BLaER1 (cell line): ENCODE measurements around the gene MT1M.

ENCODE experiments used
- H3K27ac ChIP-seq: shearing (Covaris generic); formaldehyde crosslinking; 2 replicates; pipeline ENCODE4 v1.8.1; 2022
- H3K27me3 ChIP-seq: shearing (Covaris generic); formaldehyde crosslinking; 2 replicates; pipeline ENCODE4 v1.8.1; 2022
- H3K36me3 ChIP-seq: shearing (Covaris generic); formaldehyde crosslinking; 2 replicates; pipeline ENCODE4 v1.8.1; 2022
- H3K4me1 ChIP-seq: shearing (Covaris generic); formaldehyde crosslinking; 2 replicates; pipeline ENCODE4 v1.8.1; 2022
- H3K4me2 ChIP-seq: shearing (Covaris generic); formaldehyde crosslinking; 2 replicates; pipeline ENCODE4 v1.8.1; 2022
- H3K4me3 ChIP-seq: shearing (Covaris generic); formaldehyde crosslinking; 2 replicates; pipeline ENCODE4 v1.8.1; 2022
- H3K9ac ChIP-seq: shearing (Covaris generic); formaldehyde crosslinking; 2 replicates; pipeline ENCODE4 v1.8.1; 2022
- H3K9me3 ChIP-seq: shearing (Covaris generic); formaldehyde crosslinking; 2 replicates; pipeline ENCODE4 v1.8.1; 2022
- H4K20me1 ChIP-seq: shearing (Covaris generic); formaldehyde crosslinking; 2 replicates; pipeline ENCODE4 v1.8.1; 2022
- Cebpa-rat ChIP-seq: shearing (Covaris generic); IDR thresholded peaks from 2 replicates; pipeline ENCODE4 v1.8.1; 2022

The MT1M gene

DNA sequence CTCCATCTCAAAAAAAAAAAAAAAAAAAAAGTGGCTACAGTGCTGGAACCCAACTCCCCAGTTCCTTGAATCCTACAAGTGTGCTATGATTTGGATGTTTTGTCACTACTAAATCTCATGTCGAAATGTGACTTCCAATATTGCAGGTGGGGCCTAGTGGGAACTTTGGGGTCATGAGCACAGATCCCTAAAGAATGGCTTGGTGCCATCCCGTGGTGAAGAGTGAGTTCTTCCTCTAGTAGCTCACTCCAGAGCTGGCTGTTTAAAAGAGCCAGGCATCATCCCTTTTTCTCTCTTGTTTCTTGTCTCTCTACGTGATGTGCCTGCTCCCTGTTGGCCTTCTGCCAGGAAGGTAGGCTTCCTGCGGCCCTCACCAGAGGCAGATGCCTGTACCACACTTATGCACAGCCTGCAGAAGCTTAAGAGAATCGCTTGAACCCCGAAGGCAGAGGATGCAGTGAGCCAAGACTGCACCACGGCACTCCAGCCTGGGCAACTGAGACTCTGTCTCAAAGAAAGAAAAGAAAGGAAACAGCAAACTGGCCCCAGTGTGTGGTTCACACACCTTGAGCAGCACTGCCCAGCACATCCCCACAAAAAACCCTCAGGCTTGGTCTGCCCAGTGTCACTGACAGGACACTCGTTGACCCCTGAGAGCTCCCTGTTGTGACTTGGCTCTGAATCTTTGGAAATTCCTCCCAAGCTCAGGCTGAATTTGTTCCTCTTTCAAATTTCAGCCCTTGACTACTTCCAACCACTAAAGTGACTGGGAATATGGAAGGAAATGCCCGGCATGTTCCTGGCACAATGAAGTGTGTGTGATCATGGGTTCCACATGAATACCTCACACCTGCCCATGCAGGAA, 3.7 kb upstream of the MT1M start:
- H3K4me2 ChIP-seq: no peak overlapping the region
- no peak for TF ChIP-seq Cebpa-rat

GRCh38 chr16:56629531-56629930, 2.9 kb upstream of the MT1M start:
- Histone ChIP-seq H3K9ac (no peak overlapping the region), H4K20me1 (peaks cover 57% of the 10 kb centered on the region), H3K9me3 (peaks cover under 1% of the 10 kb centered on the region; the same call in 1 of the 2 replicates), H3K36me3 (no peaks in the 10 kb centered on the region), H3K4me1 (peaks cover 11% of the 10 kb centered on the region), H3K27ac (no peak overlapping the region), H3K4me2 (no peak overlapping the region), H3K27me3 (peaks cover 100% of the 10 kb centered on the region), H3K4me3 (no peak overlapping the region)
- no peak for TF ChIP-seq Cebpa-rat

More for the DNA sequence above, 3.7 kb upstream of the MT1M start:
- H3K4me3 ChIP-seq: no peak overlapping the region
- H3K36me3 ChIP-seq: no peaks in the 10 kb centered on the region
- H3K9ac ChIP-seq: no peak overlapping the region
- H3K4me1 ChIP-seq: peaks cover 11% of the 10 kb centered on the region
- peaks cover 98% of the 10 kb centered on the region for H3K27me3 ChIP-seq
- peaks cover 53% of the 10 kb centered on the region for H4K20me1 ChIP-seq
- no peaks in the 10 kb centered on the region for H3K9me3 ChIP-seq
- no peak overlapping the region for H3K27ac ChIP-seq

DNA sequence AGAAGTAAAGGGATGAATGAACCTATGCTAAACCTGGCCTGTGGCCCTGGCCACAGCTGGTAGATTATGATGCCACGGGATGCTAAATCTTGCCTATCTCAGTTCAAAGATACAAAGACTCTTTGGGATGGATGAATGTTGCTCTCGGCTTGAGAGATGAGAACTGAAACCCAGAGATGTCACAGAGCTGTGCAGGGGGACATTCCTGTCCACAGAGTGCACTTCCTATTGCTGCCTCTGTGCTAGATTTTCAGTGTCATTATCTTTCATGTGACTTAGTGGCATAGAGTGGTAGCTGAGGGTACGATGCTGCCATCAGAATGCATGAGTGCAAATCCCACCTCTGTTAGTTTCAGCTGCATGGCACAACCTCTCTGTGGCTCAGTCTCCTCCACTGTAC, 2.3 kb upstream of the MT1M start:
- H3K9me3 ChIP-seq: peaks cover 7% of the 10 kb centered on the region

DNA sequence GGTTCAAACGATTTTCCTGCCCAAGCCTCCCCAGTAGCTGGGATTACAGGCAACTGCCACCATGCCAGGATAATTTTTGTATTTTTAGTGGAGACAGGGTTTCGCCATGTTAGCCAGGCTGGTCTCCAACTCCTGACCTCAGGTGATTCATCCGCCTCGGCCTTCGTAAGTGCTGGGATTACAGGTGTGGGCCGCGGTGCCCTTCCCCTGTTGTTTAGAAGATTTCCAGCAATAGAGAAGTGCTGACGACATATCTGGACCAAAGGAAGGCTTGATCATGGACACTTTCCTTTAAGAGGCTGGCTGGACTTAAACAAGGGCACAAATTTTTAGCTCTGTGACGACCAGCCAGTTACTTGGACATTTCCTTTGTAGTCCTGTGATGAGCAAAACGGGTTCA, 1.3 kb upstream of the MT1M start:
- Histone ChIP-seq H3K9me3 (peaks cover 16% of the 10 kb centered on the region), H3K9ac (no peak overlapping the region), H3K4me2 (no peak overlapping the region), H3K4me1 (no peaks in the 10 kb centered on the region), H3K36me3 (no peaks in the 10 kb centered on the region), H3K27ac (no peak overlapping the region), H3K27me3 (peaks cover 100% of the 10 kb centered on the region), H3K4me3 (no peak overlapping the region), H4K20me1 (peaks cover 57% of the 10 kb centered on the region)
- no peak for TF ChIP-seq Cebpa-rat

More for the DNA sequence above, 2.3 kb upstream of the MT1M start:
- H3K9ac ChIP-seq: no peak overlapping the region
- H3K36me3 ChIP-seq: no peaks in the 10 kb centered on the region
- no peak overlapping the region for H3K4me3 ChIP-seq
- H3K4me2 ChIP-seq: no peak overlapping the region
- TF ChIP-seq Cebpa-rat: no peak
- peaks cover 100% of the 10 kb centered on the region for H3K27me3 ChIP-seq
- H4K20me1 ChIP-seq: peaks cover 57% of the 10 kb centered on the region
- H3K27ac ChIP-seq: no peak overlapping the region
- peaks cover 10% of the 10 kb centered on the region for H3K4me1 ChIP-seq

DNA sequence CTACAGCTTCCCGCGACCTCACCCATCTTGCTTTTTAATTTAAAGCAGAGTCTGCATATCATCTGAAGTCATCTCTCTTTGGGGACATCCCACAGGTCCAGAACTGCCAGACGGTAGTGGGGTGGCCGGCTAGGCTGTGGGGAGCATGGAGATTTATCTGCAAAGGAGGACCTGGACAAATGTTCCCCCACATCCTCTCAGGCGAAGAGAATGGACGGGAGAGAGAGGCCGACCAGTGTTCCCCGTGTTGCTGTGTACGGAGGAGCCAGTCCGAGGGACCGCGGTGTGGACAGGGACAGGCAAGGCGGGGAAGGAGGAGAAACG, 665 bp upstream of the MT1M start:
- no peak for TF ChIP-seq Cebpa-rat
- H3K9me3 ChIP-seq: peaks cover 16% of the 10 kb centered on the region
- no peak overlapping the region for H3K4me2 ChIP-seq
- no peak overlapping the region for H3K27ac ChIP-seq
- no peaks in the 10 kb centered on the region for H3K36me3 ChIP-seq
- H4K20me1 ChIP-seq: peaks cover 57% of the 10 kb centered on the region
- no peak overlapping the region for H3K4me3 ChIP-seq
- H3K4me1 ChIP-seq: no peaks in the 10 kb centered on the region
- H3K27me3 ChIP-seq: peaks cover 100% of the 10 kb centered on the region
- no peak overlapping the region for H3K9ac ChIP-seq

GRCh38 chr16:56632848-56633365, 448 bp downstream of the MT1M start:
- Histone ChIP-seq H3K36me3 (no peaks in the 10 kb centered on the region), H3K9ac (no peak overlapping the region), H3K4me3 (no peak overlapping the region), H3K4me2 (no peak overlapping the region), H3K4me1 (no peaks in the 10 kb centered on the region), H3K27ac (no peak overlapping the region), H3K27me3 (peaks cover 100% of the 10 kb centered on the region), H3K9me3 (peaks cover 22% of the 10 kb centered on the region), H4K20me1 (peaks cover 67% of the 10 kb centered on the region)
- no peak for TF ChIP-seq Cebpa-rat

GRCh38 chr16:56633535-56633934, 1.1 kb downstream of the MT1M start:
- Histone ChIP-seq H3K9ac (no peak overlapping the region), H3K4me2 (no peak overlapping the region), H3K9me3 (peaks cover 28% of the 10 kb centered on the region), H3K27me3 (peaks cover 100% of the 10 kb centered on the region), H3K4me3 (no peak overlapping the region), H4K20me1 (peaks cover 72% of the 10 kb centered on the region), H3K4me1 (no peaks in the 10 kb centered on the region), H3K27ac (no peak overlapping the region), H3K36me3 (no peaks in the 10 kb centered on the region)
- TF ChIP-seq Cebpa-rat: no peak

GRCh38 chr16:56634715-56635440, 2.4 kb downstream of the MT1M start:
- H3K36me3 ChIP-seq: no peaks in the 10 kb centered on the region
- no peak overlapping the region for H3K4me2 ChIP-seq
- no peak overlapping the region for H3K4me3 ChIP-seq
- H3K27me3 ChIP-seq: peaks cover 100% of the 10 kb centered on the region
- TF ChIP-seq Cebpa-rat: no peak
- no peak overlapping the region for H3K9ac ChIP-seq
- no peaks in the 10 kb centered on the region for H3K4me1 ChIP-seq
- no peak overlapping the region for H3K27ac ChIP-seq
- H3K9me3 ChIP-seq: peaks cover 30% of the 10 kb centered on the region
- H4K20me1 ChIP-seq: peaks cover 75% of the 10 kb centered on the region

DNA sequence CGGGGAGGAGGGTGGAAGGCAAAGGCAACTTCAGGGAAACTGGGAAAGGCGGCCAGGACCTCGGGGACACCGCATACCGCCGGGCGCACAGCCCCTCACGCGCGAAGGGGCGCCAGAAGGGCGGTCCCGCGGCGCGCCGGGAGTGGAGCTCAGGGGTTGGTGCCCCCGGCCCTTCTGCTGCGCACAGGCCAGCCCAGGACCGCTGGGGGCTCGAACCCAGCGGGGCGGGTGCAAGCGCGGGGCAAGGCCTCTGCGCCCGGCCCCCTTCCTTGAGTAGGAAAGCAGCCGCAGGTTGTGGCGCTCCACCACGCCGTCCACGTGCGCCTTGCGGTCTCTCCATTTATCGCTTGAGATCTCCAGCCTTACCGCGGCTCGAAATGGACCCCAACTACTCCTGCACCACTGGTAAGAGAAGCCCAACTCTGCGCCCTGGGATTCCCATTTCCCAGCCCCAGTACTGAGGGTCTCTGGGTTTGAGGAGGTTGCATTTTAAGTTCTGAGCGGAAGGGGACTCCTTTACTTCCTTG, 3.0 kb downstream of the MT1M start:
- no peak overlapping the region for H3K9ac ChIP-seq
- peaks cover 30% of the 10 kb centered on the region for H3K9me3 ChIP-seq
- no peaks in the 10 kb centered on the region for H3K36me3 ChIP-seq
- no peak overlapping the region for H3K4me3 ChIP-seq
- no peak overlapping the region for H3K4me2 ChIP-seq
- H4K20me1 ChIP-seq: peaks cover 75% of the 10 kb centered on the region
- H3K27ac ChIP-seq: no peak overlapping the region
- TF ChIP-seq Cebpa-rat: no peak
- peaks cover 100% of the 10 kb centered on the region for H3K27me3 ChIP-seq
- no peaks in the 10 kb centered on the region for H3K4me1 ChIP-seq
